Liver (tissue), 3 donors: ENCODE results near the gene ANKEF1.

ENCODE experiments used
- HNF4G ChIP-seq: IDR thresholded peaks from 2 replicates; pipeline ENCODE4 v1.6.1; 2016; ENCODE audit warnings: antibody characterized with exemption
- JUND ChIP-seq, 2 donors: IDR thresholded peaks; 2 replicates each; pipeline ENCODE4 v1.6.1; 2016; ENCODE audit warnings: antibody characterized with exemption in 2 of 2
- RAD21 ChIP-seq, 2 donors: IDR thresholded peaks; 2 replicates each; pipeline ENCODE4 v1.6.1; 2016; ENCODE audit warnings: antibody characterized with exemption in 2 of 2, mild to moderate bottlenecking in 2 of 2
- SP1 ChIP-seq: IDR thresholded peaks from 2 replicates; pipeline ENCODE4 v1.6.1; 2018; ENCODE audit warnings: antibody characterized with exemption, mild to moderate bottlenecking
- YY1 ChIP-seq: IDR thresholded peaks from 2 replicates; pipeline ENCODE4 v1.6.1; 2016; ENCODE audit warnings: antibody characterized with exemption, mild to moderate bottlenecking
- TF ChIP-seq, protein P1 (sequence below): fragments of 150-350 bp; IDR thresholded peaks from 2 replicates; pipeline ENCODE4 v1.5.1; 2017; ENCODE audit warnings: improper control_type of control experiment, low read depth, low read length; ENCODE audit not compliant: missing input control
- TF ChIP-seq, protein P2 (sequence below): IDR thresholded peaks from 2 replicates; pipeline ENCODE4 v1.6.1; 2016; ENCODE audit warnings: antibody characterized with exemption, mild to moderate bottlenecking
- donor health status: healthy.
- donor health status: healthy.

DNA sequence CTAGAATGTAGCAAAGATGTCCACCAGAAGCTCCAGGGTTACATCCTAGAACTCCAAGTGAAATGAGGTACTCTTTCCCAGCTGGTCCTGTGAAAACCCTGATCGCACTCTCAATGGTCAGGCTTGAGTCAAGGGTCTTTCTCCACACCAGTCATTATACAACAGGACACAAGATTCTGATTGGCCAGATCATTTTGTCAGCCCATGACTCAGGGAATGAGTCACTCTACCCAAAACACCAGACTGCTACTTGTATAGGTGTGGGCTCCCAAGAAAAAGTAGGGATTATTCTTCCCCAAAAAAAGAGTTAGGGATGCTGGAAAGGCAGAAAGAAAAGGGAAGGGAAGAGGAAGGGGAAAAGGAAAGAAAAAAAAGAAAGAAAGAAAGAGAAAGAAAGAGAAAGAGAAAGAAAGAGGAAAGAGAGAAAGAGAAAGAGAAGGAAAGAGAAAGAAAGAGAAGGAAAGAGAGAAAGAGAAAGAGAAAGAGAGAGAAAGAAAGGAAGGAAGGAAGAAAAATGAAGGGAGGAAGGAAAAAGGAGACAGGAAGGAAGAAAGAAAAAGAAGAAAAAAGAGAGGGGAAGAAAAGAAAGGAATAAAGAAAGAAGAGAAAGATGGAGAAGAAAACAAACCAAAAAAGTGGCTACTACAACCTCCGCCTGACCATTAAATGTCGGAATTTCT, 30.5 kb downstream of the ANKEF1 start:
- TF ChIP-seq, protein P1, sequence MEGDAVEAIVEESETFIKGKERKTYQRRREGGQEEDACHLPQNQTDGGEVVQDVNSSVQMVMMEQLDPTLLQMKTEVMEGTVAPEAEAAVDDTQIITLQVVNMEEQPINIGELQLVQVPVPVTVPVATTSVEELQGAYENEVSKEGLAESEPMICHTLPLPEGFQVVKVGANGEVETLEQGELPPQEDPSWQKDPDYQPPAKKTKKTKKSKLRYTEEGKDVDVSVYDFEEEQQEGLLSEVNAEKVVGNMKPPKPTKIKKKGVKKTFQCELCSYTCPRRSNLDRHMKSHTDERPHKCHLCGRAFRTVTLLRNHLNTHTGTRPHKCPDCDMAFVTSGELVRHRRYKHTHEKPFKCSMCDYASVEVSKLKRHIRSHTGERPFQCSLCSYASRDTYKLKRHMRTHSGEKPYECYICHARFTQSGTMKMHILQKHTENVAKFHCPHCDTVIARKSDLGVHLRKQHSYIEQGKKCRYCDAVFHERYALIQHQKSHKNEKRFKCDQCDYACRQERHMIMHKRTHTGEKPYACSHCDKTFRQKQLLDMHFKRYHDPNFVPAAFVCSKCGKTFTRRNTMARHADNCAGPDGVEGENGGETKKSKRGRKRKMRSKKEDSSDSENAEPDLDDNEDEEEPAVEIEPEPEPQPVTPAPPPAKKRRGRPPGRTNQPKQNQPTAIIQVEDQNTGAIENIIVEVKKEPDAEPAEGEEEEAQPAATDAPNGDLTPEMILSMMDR: no peak
- TF ChIP-seq RAD21 (IDR thresholded peaks at IDR 0.05) (no peak), SP1 (no peak), YY1 (no peak), HNF4G (no peak), JUND (IDR thresholded peaks at IDR 0.05) (no peak)
- TF ChIP-seq, protein P2, sequence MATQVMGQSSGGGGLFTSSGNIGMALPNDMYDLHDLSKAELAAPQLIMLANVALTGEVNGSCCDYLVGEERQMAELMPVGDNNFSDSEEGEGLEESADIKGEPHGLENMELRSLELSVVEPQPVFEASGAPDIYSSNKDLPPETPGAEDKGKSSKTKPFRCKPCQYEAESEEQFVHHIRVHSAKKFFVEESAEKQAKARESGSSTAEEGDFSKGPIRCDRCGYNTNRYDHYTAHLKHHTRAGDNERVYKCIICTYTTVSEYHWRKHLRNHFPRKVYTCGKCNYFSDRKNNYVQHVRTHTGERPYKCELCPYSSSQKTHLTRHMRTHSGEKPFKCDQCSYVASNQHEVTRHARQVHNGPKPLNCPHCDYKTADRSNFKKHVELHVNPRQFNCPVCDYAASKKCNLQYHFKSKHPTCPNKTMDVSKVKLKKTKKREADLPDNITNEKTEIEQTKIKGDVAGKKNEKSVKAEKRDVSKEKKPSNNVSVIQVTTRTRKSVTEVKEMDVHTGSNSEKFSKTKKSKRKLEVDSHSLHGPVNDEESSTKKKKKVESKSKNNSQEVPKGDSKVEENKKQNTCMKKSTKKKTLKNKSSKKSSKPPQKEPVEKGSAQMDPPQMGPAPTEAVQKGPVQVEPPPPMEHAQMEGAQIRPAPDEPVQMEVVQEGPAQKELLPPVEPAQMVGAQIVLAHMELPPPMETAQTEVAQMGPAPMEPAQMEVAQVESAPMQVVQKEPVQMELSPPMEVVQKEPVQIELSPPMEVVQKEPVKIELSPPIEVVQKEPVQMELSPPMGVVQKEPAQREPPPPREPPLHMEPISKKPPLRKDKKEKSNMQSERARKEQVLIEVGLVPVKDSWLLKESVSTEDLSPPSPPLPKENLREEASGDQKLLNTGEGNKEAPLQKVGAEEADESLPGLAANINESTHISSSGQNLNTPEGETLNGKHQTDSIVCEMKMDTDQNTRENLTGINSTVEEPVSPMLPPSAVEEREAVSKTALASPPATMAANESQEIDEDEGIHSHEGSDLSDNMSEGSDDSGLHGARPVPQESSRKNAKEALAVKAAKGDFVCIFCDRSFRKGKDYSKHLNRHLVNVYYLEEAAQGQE: no peak
